ENCODE results near the gene FGFBP3.
"Not testable (repeated sequence)": the region's sequence is repeated elsewhere in the genome, so short reads cannot be mapped to it uniquely, and the experiment has no call there.

FGFBP3 gene

GRCh38 chr10:91901784-91902677, 7.3 kb downstream of the FGFBP3 start:
- DNase-seq (ENCODE audit: low read depth): peak; percentile 96
- no peak overlapping the region for H3K4me3 ChIP-seq (ENCODE audit: low read depth, low read length)
- no peak for TF ChIP-seq CTCF (conservative IDR thresholded peaks at IDR 0.05; ENCODE audit: low read depth, low read length)

GRCh38 chr10:91897421-91897820, 11.9 kb downstream of the FGFBP3 start:
- no peak for TF ChIP-seq CTCF (conservative IDR thresholded peaks at IDR 0.05; ENCODE audit: low read depth, low read length)
- no peak overlapping the region for H3K4me3 ChIP-seq (ENCODE audit: low read depth, low read length)
- no peak for DNase-seq (ENCODE audit: low read depth)

- no peak for DNase-seq (ENCODE audit: low read depth)
- H3K4me3 ChIP-seq (ENCODE audit: low read depth, low read length): no peak overlapping the region
- TF ChIP-seq CTCF (conservative IDR thresholded peaks at IDR 0.05; ENCODE audit: low read depth, low read length): no peak
These were observed 13.0 kb downstream of the FGFBP3 start for GRCh38 chr10:91896212-91896756.

- DNase-seq (ENCODE audit: low read depth): not testable (repeated sequence)
These were observed 15.0 kb downstream of the FGFBP3 start for GRCh38 chr10:91894261-91894685.

GRCh38 chr10:91893051-91893450, 16.2 kb downstream of the FGFBP3 start:
- no peak overlapping the region for H3K4me3 ChIP-seq (ENCODE audit: low read depth, low read length)
- DNase-seq (ENCODE audit: low read depth): no peak
- TF ChIP-seq CTCF (conservative IDR thresholded peaks at IDR 0.05; ENCODE audit: low read depth, low read length): no peak

More at GRCh38 chr10:91894261-91894685, 15.0 kb downstream of the FGFBP3 start:
- H3K4me3 ChIP-seq (ENCODE audit: low read depth, low read length): not testable (repeated sequence)

- DNase-seq (ENCODE audit: low read depth): peak; percentile 88
- no peak for TF ChIP-seq CTCF (conservative IDR thresholded peaks at IDR 0.05; ENCODE audit: low read depth, low read length)
- H3K4me3 ChIP-seq (ENCODE audit: low read depth, low read length): no peak overlapping the region
These were observed 17.9 kb downstream of the FGFBP3 start for GRCh38 chr10:91891125-91892001.

Measured in choroid plexus epithelial cell (primary cell).